Esophagus muscularis mucosa (tissue), 2 donors: ENCODE measurements around the gene PIK3IP1.

Source experiments
- POLR2A ChIP-seq: fragments of 450-650 bp; IDR thresholded peaks from one replicate; pipeline ENCODE4 v1.6.1; 2017; ENCODE audit warnings: antibody characterized with exemption, moderate library complexity, mild to moderate bottlenecking, low read depth
- POLR2AphosphoS5 ChIP-seq, 2 donors: sonication (generic); formaldehyde crosslinking; IDR thresholded peaks; one replicate each; pipeline ENCODE4 v1.6.1; 2017; ENCODE audit warnings: antibody characterized with exemption in 2 of 2

GRCh38 chr22:31332886-31333285 is 40.6 kb upstream of the PIK3IP1 start:
- no peak for TF ChIP-seq POLR2AphosphoS5 (IDR thresholded peaks at IDR 0.05)
- TF ChIP-seq POLR2A: no peak
